SK-N-MC (cell line): ENCODE data around the gene ABI3BP.

Experiments used
- EZH2 ChIP-seq: fragments of 200-600 bp; sonication (generic); IDR thresholded peaks from one replicate; pipeline ENCODE4 v1.6.1; 2017; ENCODE audit warnings: antibody characterized with exemption
- POLR2AphosphoS5 ChIP-seq: IDR thresholded peaks from 2 replicates; pipeline ENCODE4 v1.6.1; 2012; ENCODE audit warnings: mild to moderate bottlenecking, low read depth, low read length, borderline replicate concordance

DNA sequence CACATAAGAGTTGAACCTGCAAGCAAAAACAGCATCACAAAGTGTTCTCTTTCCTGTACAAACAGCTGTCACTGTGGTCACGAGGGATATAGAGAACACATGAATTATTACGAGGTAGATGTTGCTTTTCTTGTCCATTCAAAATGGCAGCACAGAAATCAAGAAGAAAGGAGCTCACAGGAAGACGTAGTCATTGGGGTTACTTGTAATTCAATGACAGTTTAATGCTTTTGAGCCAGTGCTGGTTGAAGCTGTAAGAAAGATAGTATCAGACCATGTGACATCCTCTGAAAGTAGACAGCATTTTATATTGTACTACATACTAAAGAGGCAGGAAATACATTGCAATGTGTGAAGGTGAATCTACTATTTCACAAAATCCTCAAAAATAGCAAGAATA, 140.4 kb downstream of the ABI3BP start:
- no peak for TF ChIP-seq EZH2
- TF ChIP-seq POLR2AphosphoS5 = no peak
